ENCODE results near the gene CAPN9.

Gene CAPN9

GRCh38 chr1:230771773-230772354 is 24.7 kb downstream of the CAPN9 start:
- no peak for DNase-seq

GRCh38 chr1:230772457-230773395 is 25.5 kb downstream of the CAPN9 start:
- no peak for DNase-seq

GRCh38 chr1:230773396-230774033 is 26.3 kb downstream of the CAPN9 start:
- DNase-seq = no peak

- no peak for DNase-seq
Measured at GRCh38 chr1:230778916-230779590, 31.9 kb downstream of the CAPN9 start.

GRCh38 chr1:230781131-230781530 is 33.9 kb downstream of the CAPN9 start:
- no peak for DNase-seq

GRCh38 chr1:230781594-230781993 is 34.4 kb downstream of the CAPN9 start:
- DNase-seq = no peak

GRCh38 chr1:230784163-230784562 is 37.0 kb downstream of the CAPN9 start:
- no peak for DNase-seq

- DNase-seq = no peak
Measured at GRCh38 chr1:230785636-230786384, 38.6 kb downstream of the CAPN9 start.

- DNase-seq = no peak
Measured at GRCh38 chr1:230786385-230786753, 39.2 kb downstream of the CAPN9 start.

- no peak for DNase-seq
Measured at GRCh38 chr1:230787471-230787870, 40.3 kb downstream of the CAPN9 start.

GRCh38 chr1:230788561-230789275 is 41.5 kb downstream of the CAPN9 start:
- no peak for DNase-seq

GRCh38 chr1:230790026-230790425 is 42.8 kb downstream of the CAPN9 start:
- DNase-seq = no peak

- DNase-seq = no peak
Measured at GRCh38 chr1:230791986-230792564, 44.9 kb downstream of the CAPN9 start.

GRCh38 chr1:230792691-230793462 is 45.7 kb downstream of the CAPN9 start:
- no peak for DNase-seq

- no peak for DNase-seq
Measured at GRCh38 chr1:230793463-230793745, 46.2 kb downstream of the CAPN9 start.

- DNase-seq = no peak
Measured at GRCh38 chr1:230794431-230794830, 47.2 kb downstream of the CAPN9 start.

- DNase-seq = no peak
Measured at GRCh38 chr1:230794871-230795605, 47.9 kb downstream of the CAPN9 start.

GRCh38 chr1:230796626-230797025 is 49.4 kb downstream of the CAPN9 start:
- DNase-seq = no peak

GRCh38 chr1:230797376-230797920 is 50.3 kb downstream of the CAPN9 start:
- no peak for DNase-seq

- peak; percentile 52 for DNase-seq
Measured at GRCh38 chr1:230797942-230798365, 50.8 kb downstream of the CAPN9 start.
